ENCODE results near the gene EPAS1.

- no peak for TF ChIP-seq EP300 (IDR thresholded peaks at IDR 0.05)
- TF ChIP-seq HDAC2 (IDR thresholded peaks at IDR 0.05), result no peak
- TF ChIP-seq CTCF (IDR thresholded peaks at IDR 0.05), result no peak
- no peak for TF ChIP-seq POLR2A (IDR thresholded peaks at IDR 0.05; ENCODE audit: low read length)
- no peak for TF ChIP-seq JUNB (IDR thresholded peaks at IDR 0.05)
- TF ChIP-seq ESRRA (IDR thresholded peaks at IDR 0.05; ENCODE audit: borderline replicate concordance, low read length), result no peak
Observed at GRCh38 chr2:46394649-46395510, 97.7 kb downstream of the EPAS1 start.
